ENCODE results near the gene MRPS26.
A peak's percentile ranks its signal among the peaks of the same experiment; 100 is the strongest.

Gene MRPS26

DNA sequence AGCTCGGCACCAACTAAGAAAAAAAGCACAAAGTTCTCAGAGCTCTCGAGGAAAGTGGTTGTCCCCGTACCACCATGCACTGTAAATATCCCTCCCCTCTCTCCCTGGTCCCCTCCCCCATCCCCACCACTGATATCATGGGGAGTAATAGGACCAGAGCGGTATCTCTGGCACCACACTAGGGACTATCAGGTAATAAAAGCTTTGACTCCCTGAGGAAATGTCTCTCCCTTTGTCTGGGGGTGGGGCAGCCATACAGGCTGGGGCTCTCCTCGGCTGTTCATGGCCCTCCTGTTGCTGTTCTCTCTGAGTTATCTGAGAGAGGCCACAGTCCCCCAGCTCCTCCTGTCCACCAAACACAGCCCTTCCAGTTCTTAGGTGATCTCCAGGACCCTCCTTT is 7.4 kb upstream of the MRPS26 start:
- Histone ChIP-seq H3K27me3 (no peaks in the 10 kb centered on the region), H3K4me1 (peaks cover 0 to 20% (median 18%) of the 10 kb centered on the region in 4 donors), H3K9me3 (no peaks in the 10 kb centered on the region), H3K36me3 (peaks cover 37 to 62% (median 56%) of the 10 kb centered on the region in 3 donors), H3K27ac (no peak overlapping the region), H3K4me3 (no peak overlapping the region)
- TF ChIP-seq, protein P1, sequence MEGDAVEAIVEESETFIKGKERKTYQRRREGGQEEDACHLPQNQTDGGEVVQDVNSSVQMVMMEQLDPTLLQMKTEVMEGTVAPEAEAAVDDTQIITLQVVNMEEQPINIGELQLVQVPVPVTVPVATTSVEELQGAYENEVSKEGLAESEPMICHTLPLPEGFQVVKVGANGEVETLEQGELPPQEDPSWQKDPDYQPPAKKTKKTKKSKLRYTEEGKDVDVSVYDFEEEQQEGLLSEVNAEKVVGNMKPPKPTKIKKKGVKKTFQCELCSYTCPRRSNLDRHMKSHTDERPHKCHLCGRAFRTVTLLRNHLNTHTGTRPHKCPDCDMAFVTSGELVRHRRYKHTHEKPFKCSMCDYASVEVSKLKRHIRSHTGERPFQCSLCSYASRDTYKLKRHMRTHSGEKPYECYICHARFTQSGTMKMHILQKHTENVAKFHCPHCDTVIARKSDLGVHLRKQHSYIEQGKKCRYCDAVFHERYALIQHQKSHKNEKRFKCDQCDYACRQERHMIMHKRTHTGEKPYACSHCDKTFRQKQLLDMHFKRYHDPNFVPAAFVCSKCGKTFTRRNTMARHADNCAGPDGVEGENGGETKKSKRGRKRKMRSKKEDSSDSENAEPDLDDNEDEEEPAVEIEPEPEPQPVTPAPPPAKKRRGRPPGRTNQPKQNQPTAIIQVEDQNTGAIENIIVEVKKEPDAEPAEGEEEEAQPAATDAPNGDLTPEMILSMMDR (IDR thresholded peaks at IDR 0.05) = no peak
- no peak for DNase-seq
- intact Hi-C loops (cut with DNase I; ENCODE audit: low total_unique reads) = no loop called here

DNA sequence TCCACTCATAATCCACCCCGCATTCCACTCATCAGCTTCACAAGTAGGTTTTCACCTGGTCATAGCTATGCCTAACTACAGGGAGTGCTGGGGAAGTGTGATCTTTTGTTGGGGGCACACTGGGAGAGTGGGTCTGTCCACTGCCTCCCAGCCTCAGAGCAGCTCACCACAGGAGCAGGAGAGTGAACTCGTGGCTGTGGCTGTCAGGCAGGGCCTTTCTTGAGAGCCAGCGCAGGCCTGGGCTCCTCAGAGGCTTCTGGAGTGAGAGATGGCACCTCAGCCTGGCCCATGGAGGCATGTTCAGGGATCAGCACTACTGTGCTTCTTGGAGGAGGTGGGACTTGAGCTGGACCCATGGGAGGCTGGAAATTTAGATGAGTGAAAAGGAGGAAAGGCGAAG is 6.4 kb upstream of the MRPS26 start:
- Histone ChIP-seq H3K4me1 (peaks cover 0 to 20% (median 18%) of the 10 kb centered on the region in 4 donors), H3K4me3 (no peak overlapping the region), H3K27ac (no peak overlapping the region), H3K9me3 (no peaks in the 10 kb centered on the region), H3K36me3 (peaks cover 37 to 62% (median 56%) of the 10 kb centered on the region in 3 donors), H3K27me3 (no peaks in the 10 kb centered on the region)
- intact Hi-C loops (cut with DNase I; ENCODE audit: low total_unique reads) = no loop called here
- TF ChIP-seq, protein P1 (IDR thresholded peaks at IDR 0.05) = no peak
- DNase-seq = no peak

DNA sequence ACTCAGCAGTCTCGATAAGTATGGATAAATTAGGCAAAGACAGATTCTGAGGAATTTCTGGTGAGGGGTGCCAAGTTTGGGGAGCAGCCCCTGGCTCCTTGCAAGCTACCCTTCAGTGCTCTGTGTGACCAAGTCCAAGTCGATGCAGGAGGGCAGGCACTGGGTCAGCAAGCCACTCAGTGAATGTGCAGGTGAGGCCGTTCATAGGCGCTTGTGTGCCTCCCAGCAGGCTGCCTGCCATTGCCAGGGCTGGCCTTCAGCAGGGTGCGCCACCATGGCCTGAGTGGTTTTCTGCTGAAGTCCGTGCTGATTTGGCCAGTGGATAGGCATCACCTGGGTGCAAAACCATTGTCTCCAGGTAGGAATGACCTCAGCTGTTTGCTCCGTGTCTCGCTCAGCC is 5.8 kb upstream of the MRPS26 start:
- intact Hi-C loops (cut with DNase I; ENCODE audit: low total_unique reads) = no loop called here

DNA sequence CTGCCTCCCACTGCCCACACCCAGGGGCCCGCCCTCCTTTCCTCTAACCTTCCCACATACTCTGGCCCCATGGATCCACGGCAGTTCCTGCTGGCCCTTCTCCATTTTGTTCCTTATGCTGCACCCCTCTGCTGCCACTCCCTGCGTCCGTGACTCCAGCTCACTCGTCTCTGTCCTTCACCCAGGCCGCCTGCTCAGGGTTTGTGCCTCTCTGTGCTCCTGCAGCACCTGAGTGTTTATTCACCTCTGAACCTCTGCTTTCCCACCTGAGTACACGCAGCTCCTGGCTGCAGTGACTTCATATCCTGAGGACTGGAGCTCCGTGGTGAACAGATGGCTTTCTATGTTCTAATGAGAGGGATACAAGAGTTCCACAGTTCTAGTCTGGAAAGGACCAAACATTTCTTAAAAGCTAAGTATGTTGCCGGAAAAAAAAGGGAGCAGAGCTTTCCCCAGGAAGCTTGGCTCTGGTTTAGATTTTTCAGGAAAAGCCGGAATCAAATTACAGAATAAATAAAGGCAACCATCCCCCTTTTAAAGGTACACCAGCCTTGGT is 3.9 kb upstream of the MRPS26 start:
- H3K27ac ChIP-seq = peak overlapping the region; percentile 60 to 68
- intact Hi-C loops (cut with DNase I; ENCODE audit: low total_unique reads) = no loop called here
- H3K9me3 ChIP-seq = no peaks in the 10 kb centered on the region
- peaks cover 0 to 34% (median 25%) of the 10 kb centered on the region in 4 donors for H3K4me1 ChIP-seq
- no peaks in the 10 kb centered on the region for H3K27me3 ChIP-seq
- TF ChIP-seq, protein P1 (IDR thresholded peaks at IDR 0.05) = no peak
- DNase-seq = no peak
- peaks cover 28 to 39% (median 33%) of the 10 kb centered on the region in 3 donors for H3K36me3 ChIP-seq
- H3K4me3 ChIP-seq = no peak overlapping the region

More for the DNA sequence above, 5.8 kb upstream of the MRPS26 start:
- TF ChIP-seq, protein P1 (IDR thresholded peaks at IDR 0.05) = no peak
- Histone ChIP-seq H3K4me1 (peaks cover 0 to 25% (median 19%) of the 10 kb centered on the region in 4 donors), H3K9me3 (no peaks in the 10 kb centered on the region), H3K36me3 (peaks cover 37 to 57% (median 52%) of the 10 kb centered on the region in 3 donors), H3K27me3 (no peaks in the 10 kb centered on the region), H3K4me3 (no peak overlapping the region), H3K27ac (no peak overlapping the region)
- DNase-seq = no peak

DNA sequence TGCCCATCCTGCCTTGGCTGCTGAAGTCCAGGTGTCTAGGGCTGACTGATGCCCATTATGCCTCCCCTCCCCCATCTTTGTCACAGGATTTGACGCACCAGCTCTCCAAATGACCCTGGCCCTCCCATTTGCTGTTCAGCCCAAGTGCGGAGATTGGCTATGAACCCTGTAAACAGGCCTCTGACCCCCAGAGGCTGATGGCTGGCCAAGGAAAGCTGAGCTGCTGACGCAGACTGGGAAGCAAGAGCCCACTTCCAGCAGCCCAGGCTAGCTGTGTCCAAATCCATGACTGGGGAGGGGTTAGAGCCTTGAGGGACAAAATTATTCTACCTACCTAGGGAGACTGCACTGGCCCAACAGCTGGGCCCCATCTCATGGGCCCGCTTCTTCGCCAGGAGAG is 3.2 kb upstream of the MRPS26 start:
- DNase-seq = peak; percentile 56 to 85
- peak overlapping the region; percentile 60 to 68 for H3K27ac ChIP-seq
- no peak overlapping the region for H3K4me3 ChIP-seq
- TF ChIP-seq, protein P1 (IDR thresholded peaks at IDR 0.05) = no peak
- H3K4me1 ChIP-seq = peaks cover 0 to 41% (median 32%) of the 10 kb centered on the region in 4 donors
- intact Hi-C loops (cut with DNase I; ENCODE audit: low total_unique reads) = no loop called here
- no peaks in the 10 kb centered on the region for H3K27me3 ChIP-seq
- peaks cover 21 to 35% (median 28%) of the 10 kb centered on the region in 3 donors for H3K36me3 ChIP-seq
- H3K9me3 ChIP-seq = no peaks in the 10 kb centered on the region

All from tibial artery (tissue), 4 donors.